ENCODE data around the gene RGS9.

RGS9 gene

DNA sequence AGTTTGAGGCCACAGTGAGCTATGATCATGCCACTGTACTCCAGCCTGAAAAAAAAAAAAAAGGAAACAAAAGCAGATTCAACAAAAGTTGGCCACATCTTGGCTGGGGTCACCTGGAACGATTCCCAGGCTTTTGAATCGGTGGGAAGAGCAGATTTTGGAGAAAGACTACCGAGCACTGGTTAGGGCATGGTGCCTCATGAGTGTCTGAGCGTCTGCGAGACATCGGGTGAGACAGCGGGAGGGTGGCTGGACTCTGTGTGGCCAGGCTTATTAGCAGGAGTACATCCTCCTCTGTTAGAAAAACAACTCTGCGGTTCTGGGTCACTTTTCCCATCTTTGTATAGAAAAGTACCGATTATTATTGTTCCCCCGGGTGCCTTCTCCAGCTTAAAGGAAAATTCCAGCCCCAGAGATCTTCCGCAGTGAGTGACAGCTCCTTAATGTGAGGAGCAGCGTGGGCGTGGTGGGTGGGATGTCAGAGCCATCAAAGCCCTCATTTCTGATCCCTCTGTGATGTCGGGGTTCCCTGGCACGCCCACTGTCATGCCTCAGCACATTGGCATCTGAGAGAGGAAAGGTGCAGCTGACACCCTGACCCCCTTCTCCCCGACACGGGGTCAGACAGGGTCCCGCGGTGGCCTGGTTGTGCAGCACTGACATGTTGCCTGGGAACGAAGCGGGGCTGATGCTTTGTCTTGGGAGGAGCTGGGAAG, 6.9 kb downstream of the RGS9 start:
- POLR2A ChIA-PET = no interaction called here
- DNase-seq (ENCODE audit: extremely low spot score) = no peak
- CTCF ChIA-PET = no interaction called here
- TF ChIP-seq, protein P1, sequence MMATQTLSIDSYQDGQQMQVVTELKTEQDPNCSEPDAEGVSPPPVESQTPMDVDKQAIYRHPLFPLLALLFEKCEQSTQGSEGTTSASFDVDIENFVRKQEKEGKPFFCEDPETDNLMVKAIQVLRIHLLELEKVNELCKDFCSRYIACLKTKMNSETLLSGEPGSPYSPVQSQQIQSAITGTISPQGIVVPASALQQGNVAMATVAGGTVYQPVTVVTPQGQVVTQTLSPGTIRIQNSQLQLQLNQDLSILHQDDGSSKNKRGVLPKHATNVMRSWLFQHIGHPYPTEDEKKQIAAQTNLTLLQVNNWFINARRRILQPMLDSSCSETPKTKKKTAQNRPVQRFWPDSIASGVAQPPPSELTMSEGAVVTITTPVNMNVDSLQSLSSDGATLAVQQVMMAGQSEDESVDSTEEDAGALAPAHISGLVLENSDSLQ (IDR thresholded peaks at IDR 0.05) = peak; percentile 49; the same call in 1 of the 2 replicates
- TF ChIP-seq FOXM1 (IDR thresholded peaks at IDR 0.05; ENCODE audit: borderline replicate concordance) = no peak

DNA sequence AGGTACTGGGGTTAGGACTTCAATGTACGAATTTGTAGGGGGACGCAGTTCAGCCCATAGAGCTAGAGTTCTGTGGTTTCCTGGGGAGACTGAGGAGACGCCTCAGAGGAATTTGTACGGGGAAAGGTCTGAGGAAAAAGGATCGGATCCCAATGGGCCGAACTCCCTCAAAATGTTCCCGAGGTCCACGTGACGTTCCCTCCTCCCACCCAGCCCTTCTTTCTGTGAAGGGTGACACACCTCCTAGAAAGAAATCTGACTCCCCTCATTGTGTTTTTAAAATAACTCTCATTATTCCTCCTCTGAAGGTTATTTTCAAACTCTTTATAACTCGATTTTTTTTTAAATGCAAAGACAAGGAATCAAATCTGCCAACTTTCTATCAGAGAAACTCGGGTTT, 8.6 kb downstream of the RGS9 start:
- CTCF ChIA-PET = interaction anchor here (1.4 kb wide), 1 partner anchor 9 kb away, joined by 4 read pairs; the partner anchor contains the start of gene RGS9
- POLR2A ChIA-PET = no interaction called here
- TF ChIP-seq HDGF (IDR thresholded peaks at IDR 0.05; ENCODE audit: borderline replicate concordance) (no peak), NFRKB (IDR thresholded peaks at IDR 0.05) (no peak), ZNF384 (IDR thresholded peaks at IDR 0.05) (no peak), SUZ12 (IDR thresholded peaks at IDR 0.05) (no peak), FOXM1 (IDR thresholded peaks at IDR 0.05; ENCODE audit: borderline replicate concordance) (no peak), LEF1 (IDR thresholded peaks at IDR 0.05; ENCODE audit: borderline replicate concordance) (no peak), FOXA1 (IDR thresholded peaks at IDR 0.05) (no peak), CTBP1 (IDR thresholded peaks at IDR 0.05; ENCODE audit: borderline replicate concordance) (no peak), ELF4 (IDR thresholded peaks at IDR 0.05) (no peak), TARDBP (IDR thresholded peaks at IDR 0.05) (no peak), ARNT (IDR thresholded peaks at IDR 0.05) (no peak), BHLHE40 (IDR thresholded peaks at IDR 0.05; ENCODE audit: borderline replicate concordance) (no peak), FOXK2 (IDR thresholded peaks at IDR 0.05) (no peak), SP1 (IDR thresholded peaks at IDR 0.05) (no peak), L3MBTL2 (conservative IDR thresholded peaks at IDR 0.05) (no peak)
- TF ChIP-seq, protein P1 (IDR thresholded peaks at IDR 0.05) = no peak
- no peak for DNase-seq (ENCODE audit: extremely low spot score)

DNA sequence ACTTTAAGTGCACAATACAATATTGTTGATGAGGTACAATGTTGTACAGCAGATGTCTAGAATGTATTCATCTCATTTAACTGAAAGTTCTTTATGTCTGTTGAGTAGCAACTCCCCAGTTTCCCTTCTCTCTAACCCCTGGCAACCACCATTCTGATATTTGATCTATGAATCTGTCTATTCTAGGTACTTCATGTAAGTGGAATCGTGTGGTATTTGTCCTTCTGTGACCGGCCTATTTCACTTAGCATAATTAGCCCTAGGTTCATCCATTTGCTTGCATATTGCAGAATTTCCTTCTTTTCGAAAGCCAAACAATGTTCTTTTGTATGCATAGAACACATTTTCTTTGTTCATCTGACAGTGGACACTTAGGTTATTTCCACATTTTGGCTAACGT, 10.8 kb downstream of the RGS9 start:
- CTCF ChIA-PET = no interaction called here
- TF ChIP-seq L3MBTL2 (conservative IDR thresholded peaks at IDR 0.05) (no peak), HDGF (IDR thresholded peaks at IDR 0.05; ENCODE audit: borderline replicate concordance) (no peak), SP1 (IDR thresholded peaks at IDR 0.05) (no peak), TARDBP (IDR thresholded peaks at IDR 0.05) (no peak), NFRKB (IDR thresholded peaks at IDR 0.05) (no peak), LEF1 (IDR thresholded peaks at IDR 0.05; ENCODE audit: borderline replicate concordance) (no peak), SUZ12 (IDR thresholded peaks at IDR 0.05) (no peak), FOXM1 (IDR thresholded peaks at IDR 0.05; ENCODE audit: borderline replicate concordance) (no peak), FOXA1 (IDR thresholded peaks at IDR 0.05) (no peak)
- DNase-seq (ENCODE audit: extremely low spot score) = no peak
- POLR2A ChIA-PET = no interaction called here

DNA sequence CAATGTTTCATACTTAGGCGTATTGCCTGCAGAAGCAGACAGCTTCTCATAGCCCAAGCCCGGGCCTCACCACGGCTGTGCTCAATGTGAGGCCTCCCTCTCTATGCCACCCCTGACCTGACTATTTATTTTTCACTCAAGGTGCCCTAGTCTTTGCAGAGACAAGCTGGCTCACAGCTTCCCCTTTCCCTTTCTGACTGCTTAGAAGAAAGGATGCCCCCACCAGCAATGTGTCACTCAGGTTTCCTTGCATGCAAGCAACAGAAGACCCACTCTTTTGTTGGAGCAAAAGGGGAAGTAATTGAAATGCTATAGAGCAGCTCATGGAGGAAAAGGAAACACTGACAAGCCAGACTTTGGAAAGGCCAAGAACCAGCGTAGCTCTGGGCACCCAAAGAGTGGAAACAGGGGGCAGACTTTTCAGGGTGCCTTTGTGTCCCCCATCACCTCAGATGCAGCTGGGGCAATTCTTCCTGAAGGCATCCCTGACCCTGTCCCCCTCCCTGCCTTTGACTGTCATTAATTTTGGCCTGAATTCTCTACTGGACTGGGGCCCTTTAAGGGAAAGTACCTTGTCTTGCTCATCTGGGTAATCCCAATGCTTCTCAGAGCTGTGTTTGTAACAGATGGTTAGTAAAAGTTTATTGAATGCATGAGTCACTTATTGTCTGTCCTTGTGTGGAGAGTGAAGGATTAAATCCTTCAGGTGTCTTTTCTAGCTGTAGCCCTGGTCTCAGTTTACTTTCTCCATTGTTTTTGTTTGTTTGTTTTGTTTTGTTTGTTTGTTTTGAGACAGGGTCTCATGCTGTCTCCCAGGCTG, 17.8 kb downstream of the RGS9 start:
- no peak for DNase-seq (ENCODE audit: extremely low spot score)
- TF ChIP-seq L3MBTL2 (conservative IDR thresholded peaks at IDR 0.05) (no peak), SP1 (IDR thresholded peaks at IDR 0.05) (no peak), NFRKB (IDR thresholded peaks at IDR 0.05) (no peak), BHLHE40 (IDR thresholded peaks at IDR 0.05; ENCODE audit: borderline replicate concordance) (no peak), FOXA1 (IDR thresholded peaks at IDR 0.05) (no peak), ARNT (IDR thresholded peaks at IDR 0.05) (no peak), FOXK2 (IDR thresholded peaks at IDR 0.05) (no peak), FOXM1 (IDR thresholded peaks at IDR 0.05; ENCODE audit: borderline replicate concordance) (no peak), HDGF (IDR thresholded peaks at IDR 0.05; ENCODE audit: borderline replicate concordance) (no peak), LEF1 (IDR thresholded peaks at IDR 0.05; ENCODE audit: borderline replicate concordance) (no peak), ZNF384 (IDR thresholded peaks at IDR 0.05) (no peak), CTBP1 (IDR thresholded peaks at IDR 0.05; ENCODE audit: borderline replicate concordance) (no peak), TARDBP (IDR thresholded peaks at IDR 0.05) (no peak), SUZ12 (IDR thresholded peaks at IDR 0.05) (no peak), ELF4 (IDR thresholded peaks at IDR 0.05) (no peak)
- TF ChIP-seq, protein P1 (IDR thresholded peaks at IDR 0.05) = no peak
- ChIA-PET CTCF (interaction anchor here (1.1 kb wide), 2 partner anchors 18 to 1620 kb away, joined by 3 to 4 read pairs; partner anchors contain the start of gene RGS9), POLR2A (no interaction called here)

DNA sequence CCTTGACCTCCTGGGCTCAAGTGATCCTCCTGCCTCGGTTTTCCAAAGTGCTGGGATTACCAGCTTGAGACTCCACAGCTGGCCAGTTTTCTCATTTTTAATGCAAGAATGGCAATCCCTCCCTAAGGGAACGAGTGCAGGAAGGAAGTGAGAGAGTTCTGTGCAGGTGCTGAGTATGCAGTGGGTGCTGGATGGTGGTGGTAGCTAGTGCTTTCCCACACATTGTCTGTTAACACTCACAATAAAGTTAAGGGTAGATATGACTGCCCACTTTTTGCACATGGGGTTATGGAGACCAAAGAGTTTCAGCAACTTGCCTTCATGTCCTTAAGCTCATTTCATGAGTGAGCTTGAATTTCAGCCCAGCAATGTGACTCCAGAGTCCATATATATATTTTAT, 18.5 kb downstream of the RGS9 start:
- POLR2A ChIA-PET = no interaction called here
- TF ChIP-seq FOXA1 (IDR thresholded peaks at IDR 0.05) (no peak), NFRKB (IDR thresholded peaks at IDR 0.05) (no peak)
- DNase-seq (ENCODE audit: extremely low spot score) = no peak
- CTCF ChIA-PET = interaction anchor here (1.1 kb wide), 2 partner anchors 18 to 1620 kb away, joined by 3 to 4 read pairs; partner anchors contain the start of gene RGS9

DNA sequence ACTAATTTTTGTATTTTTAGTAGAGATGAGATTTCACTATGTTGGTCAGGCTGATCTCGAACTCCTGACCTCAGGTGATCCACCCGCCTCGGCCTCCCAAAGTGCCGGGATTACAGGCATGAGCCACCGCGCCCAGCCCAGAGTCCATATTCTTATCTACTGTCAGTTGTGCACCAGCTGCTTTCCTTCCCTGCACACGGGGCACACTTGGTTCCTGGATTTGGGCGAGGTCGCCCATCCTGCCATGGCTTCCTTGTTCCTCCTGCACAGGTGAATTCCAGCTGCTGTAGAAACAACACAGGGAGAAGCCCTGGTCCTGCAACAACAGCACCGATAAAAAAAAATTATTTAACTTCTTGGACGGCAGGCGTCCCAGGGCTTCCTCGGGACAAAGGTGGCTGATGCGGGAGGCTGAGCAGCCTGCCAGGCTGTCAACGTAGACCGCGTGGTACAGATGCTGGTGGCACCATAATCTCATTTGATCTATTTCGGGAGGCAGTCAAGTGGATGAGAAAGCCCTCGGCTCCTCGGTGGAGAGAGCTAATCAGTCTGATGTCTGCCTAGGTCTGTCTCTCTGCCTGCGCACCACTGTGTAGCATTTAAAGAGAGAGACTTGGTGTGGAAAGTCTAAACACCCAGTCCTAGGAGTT, 19.1 kb downstream of the RGS9 start:
- TF ChIP-seq BHLHE40 (IDR thresholded peaks at IDR 0.05; ENCODE audit: borderline replicate concordance) (no peak), CTBP1 (IDR thresholded peaks at IDR 0.05; ENCODE audit: borderline replicate concordance) (no peak), TARDBP (IDR thresholded peaks at IDR 0.05) (no peak), ARNT (IDR thresholded peaks at IDR 0.05) (no peak), SP1 (IDR thresholded peaks at IDR 0.05) (no peak), FOXA1 (IDR thresholded peaks at IDR 0.05) (no peak), FOXM1 (IDR thresholded peaks at IDR 0.05; ENCODE audit: borderline replicate concordance) (no peak), HDGF (IDR thresholded peaks at IDR 0.05; ENCODE audit: borderline replicate concordance) (no peak), FOXK2 (IDR thresholded peaks at IDR 0.05) (no peak), L3MBTL2 (conservative IDR thresholded peaks at IDR 0.05) (no peak), LEF1 (IDR thresholded peaks at IDR 0.05; ENCODE audit: borderline replicate concordance) (no peak), ELF4 (IDR thresholded peaks at IDR 0.05) (no peak), ZNF384 (IDR thresholded peaks at IDR 0.05) (no peak), NFRKB (IDR thresholded peaks at IDR 0.05) (no peak), SUZ12 (IDR thresholded peaks at IDR 0.05) (no peak)
- TF ChIP-seq, protein P1 (IDR thresholded peaks at IDR 0.05) = no peak
- POLR2A ChIA-PET = no interaction called here
- DNase-seq (ENCODE audit: extremely low spot score) = no peak
- CTCF ChIA-PET = interaction anchor here (1.1 kb wide), 1 partner anchor 1619 kb away, joined by 3 read pairs; no protein-coding TSS in a partner anchor

All from HEK293T (cell line).